Activated CD8-positive, alpha-beta T cell treated with anti-CD3 and anti-CD28 coated beads for 36 hours (primary cell): ENCODE data around the gene COMP. TPM values are rescaled to one million over a fixed set of nuclear protein-coding genes. Genes with fewer than 3 reads are reported as not detected.

Source experiments
- ATAC-seq: fragments of 200-7000 bp; cut with Tn5 transposase; one replicate; pipeline ENCODE4 v1.10.0; 2021; ENCODE audit warnings: mild to moderate bottlenecking, moderate library complexity
- CTCF ChIA-PET: fragments of 350-600 bp; sonication (Branson Sonifier 250); formaldehyde crosslinking; loops from one replicate; lab custom pipeline; 2021; ENCODE audit warnings: antibody characterized with exemption; lab: Charles Lee
- POLR2A ChIA-PET: fragments of 350-600 bp; sonication (Branson Sonifier 250); formaldehyde crosslinking; loops from one replicate; lab custom pipeline; 2021; ENCODE audit warnings: antibody characterized with exemption; lab: Charles Lee
- DNase-seq: peaks from one replicate; pipeline ENCODE4 v3.0.0-alpha.2; 2020
- H3K27ac Mint-ChIP-seq: one replicate; pipeline ENCODE4 v1.8.0; 2021; ENCODE audit warnings: mild to moderate bottlenecking, mixed read lengths
- H3K27me3 Mint-ChIP-seq: one replicate; pipeline ENCODE4 v1.8.0; 2021; ENCODE audit warnings: mixed read lengths
- H3K36me3 Mint-ChIP-seq: one replicate; pipeline ENCODE4 v1.8.0; 2021; ENCODE audit warnings: low read depth, mixed read lengths
- H3K4me1 Mint-ChIP-seq: one replicate; pipeline ENCODE4 v1.8.0; 2021; ENCODE audit warnings: low read depth, mixed read lengths
- H3K4me3 Mint-ChIP-seq: one replicate; pipeline ENCODE4 v1.8.0; 2021; ENCODE audit warnings: mild to moderate bottlenecking, moderate library complexity, mixed read lengths
- H3K9me3 Mint-ChIP-seq: one replicate; pipeline ENCODE4 v1.8.0; 2021; ENCODE audit warnings: mixed read lengths
- intact Hi-C: fragments of 100-400 bp; cut with micrococcal nuclease; formaldehyde crosslinking; loops from one replicate; pipeline ENCODE4 v1.10.0; 2022
- total RNA-seq, 2 experiments: library from RNA; stranded (reverse); gene quantifications; one replicate each; pipeline ENCODE4 v1.2.3, GENCODE V29; 2021
- TF ChIP-seq, protein P1 (sequence below): fragments of 200-600 bp; IDR thresholded peaks from one replicate; pipeline ENCODE4 v1.8.0; 2022; ENCODE audit warnings: antibody characterized with exemption, mild to moderate bottlenecking

The COMP gene
- total RNA-seq, 2 experiments from 2014 or later: not detected

DNA sequence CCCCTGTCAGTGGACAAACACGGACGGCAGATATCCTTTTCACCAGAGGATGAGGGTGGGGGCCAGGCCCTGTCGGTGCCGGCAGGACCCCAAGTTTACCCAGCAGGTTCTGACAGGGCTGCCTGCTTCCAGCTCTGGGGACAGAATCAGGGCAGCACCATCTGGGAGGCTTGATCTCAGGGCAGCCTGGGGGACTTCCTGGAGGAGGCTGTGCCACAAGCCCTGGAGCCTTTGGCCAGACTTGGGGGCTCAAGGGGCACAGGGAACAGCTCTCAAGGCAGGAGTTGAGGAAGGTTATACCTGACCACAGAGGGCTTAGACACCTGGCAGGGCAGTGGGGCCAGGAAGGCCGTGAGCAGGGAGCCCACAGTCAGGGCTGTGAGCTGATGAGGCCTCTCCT is 45.2 kb downstream of the COMP start:
- intact Hi-C loops: no loop called here
- CTCF ChIA-PET: no interaction called here
- Mint-ChIP-seq H3K27me3 (no peaks in the 10 kb centered on the region), H3K4me1 (no peaks in the 10 kb centered on the region), H3K36me3 (no peaks in the 10 kb centered on the region), H3K27ac (no peak overlapping the region), H3K4me3 (no peak overlapping the region), H3K9me3 (no peaks in the 10 kb centered on the region)
- TF ChIP-seq, protein P1, sequence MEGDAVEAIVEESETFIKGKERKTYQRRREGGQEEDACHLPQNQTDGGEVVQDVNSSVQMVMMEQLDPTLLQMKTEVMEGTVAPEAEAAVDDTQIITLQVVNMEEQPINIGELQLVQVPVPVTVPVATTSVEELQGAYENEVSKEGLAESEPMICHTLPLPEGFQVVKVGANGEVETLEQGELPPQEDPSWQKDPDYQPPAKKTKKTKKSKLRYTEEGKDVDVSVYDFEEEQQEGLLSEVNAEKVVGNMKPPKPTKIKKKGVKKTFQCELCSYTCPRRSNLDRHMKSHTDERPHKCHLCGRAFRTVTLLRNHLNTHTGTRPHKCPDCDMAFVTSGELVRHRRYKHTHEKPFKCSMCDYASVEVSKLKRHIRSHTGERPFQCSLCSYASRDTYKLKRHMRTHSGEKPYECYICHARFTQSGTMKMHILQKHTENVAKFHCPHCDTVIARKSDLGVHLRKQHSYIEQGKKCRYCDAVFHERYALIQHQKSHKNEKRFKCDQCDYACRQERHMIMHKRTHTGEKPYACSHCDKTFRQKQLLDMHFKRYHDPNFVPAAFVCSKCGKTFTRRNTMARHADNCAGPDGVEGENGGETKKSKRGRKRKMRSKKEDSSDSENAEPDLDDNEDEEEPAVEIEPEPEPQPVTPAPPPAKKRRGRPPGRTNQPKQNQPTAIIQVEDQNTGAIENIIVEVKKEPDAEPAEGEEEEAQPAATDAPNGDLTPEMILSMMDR: no peak
- no peak for DNase-seq
- POLR2A ChIA-PET: interaction anchor here (1.2 kb wide), 1 partner anchor 63 kb away, joined by 3 read pairs; the partner anchor contains the start of gene CRTC1
- ATAC-seq: no peak

DNA sequence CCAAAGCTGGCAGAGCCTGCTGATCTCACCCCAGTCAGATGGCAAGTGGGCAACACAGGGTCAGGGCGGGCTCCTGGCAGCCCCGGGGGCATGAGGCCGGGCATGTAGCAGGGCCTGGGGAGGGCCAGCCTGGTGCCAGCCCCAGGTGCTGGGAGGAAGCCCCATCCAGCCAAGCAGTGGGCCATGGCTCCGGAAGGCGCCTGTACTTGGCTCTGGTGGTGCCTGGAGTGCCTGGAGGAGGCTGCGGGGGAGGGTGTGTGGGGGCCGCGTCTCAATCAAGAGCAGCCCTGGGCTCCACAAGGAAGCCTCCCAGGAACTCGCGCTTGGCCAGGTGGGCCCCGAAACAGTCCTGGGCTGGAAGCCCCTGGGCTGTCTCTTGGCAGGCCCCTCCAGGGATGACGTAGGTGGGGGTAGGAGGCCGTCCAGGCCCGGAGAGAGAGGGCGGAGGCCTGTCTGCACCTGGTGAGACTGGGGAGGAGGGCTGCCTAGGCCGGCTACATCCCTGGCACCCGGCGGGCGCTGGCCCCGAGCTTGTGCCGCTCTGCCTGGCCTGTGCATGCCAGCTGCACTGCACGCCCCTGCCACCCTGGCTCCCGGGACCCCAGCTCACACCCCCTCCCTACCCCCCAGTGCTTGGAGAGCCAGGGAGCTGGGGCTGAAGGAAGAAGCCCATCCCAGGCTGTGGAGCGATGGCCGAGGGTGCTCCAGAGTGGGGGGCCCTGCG is 45.9 kb downstream of the COMP start:
- DNase-seq (no peak), ATAC-seq (no peak)
- H3K27me3 Mint-ChIP-seq: no peaks in the 10 kb centered on the region
- no peaks in the 10 kb centered on the region for H3K36me3 Mint-ChIP-seq
- intact Hi-C loops: no loop called here
- H3K9me3 Mint-ChIP-seq: no peaks in the 10 kb centered on the region
- no peaks in the 10 kb centered on the region for H3K4me1 Mint-ChIP-seq
- ChIA-PET POLR2A (no interaction called here), CTCF (no interaction called here)
- TF ChIP-seq, protein P1: no peak
- no peak overlapping the region for H3K4me3 Mint-ChIP-seq
- H3K27ac Mint-ChIP-seq: no peak overlapping the region

DNA sequence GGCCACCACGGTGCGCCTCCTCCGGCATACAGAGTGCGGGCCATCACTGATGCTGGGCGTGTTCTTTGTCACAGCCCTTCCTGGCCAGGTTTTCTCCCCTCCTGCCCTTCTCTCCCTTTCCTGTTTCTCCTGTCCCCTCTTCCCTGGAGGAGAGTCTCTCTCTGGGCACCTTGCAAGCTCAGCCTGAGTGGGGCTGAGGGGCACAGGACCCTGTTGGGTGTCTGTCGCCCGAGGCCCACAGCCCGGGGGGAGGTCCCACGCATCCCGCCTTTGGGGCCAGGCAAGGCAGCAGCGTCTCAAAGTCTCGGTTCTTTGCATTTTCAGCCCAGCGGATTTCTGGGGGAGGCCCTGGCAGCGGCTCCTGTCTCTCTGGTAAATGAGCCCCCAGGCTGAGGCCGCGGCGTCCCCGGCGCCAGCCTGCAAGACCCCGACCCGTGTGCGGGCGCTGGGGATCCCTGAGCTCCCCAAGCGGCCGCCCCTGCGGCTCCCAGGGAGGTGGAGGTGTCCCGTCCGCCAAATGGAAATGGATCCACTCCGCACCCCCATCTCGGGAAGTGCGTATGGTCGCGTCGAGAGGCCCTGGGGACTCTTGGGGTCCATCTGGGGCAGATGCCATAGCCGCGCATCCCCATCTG is 47.2 kb downstream of the COMP start:
- H3K36me3 Mint-ChIP-seq: no peaks in the 10 kb centered on the region
- ChIA-PET CTCF (no interaction called here), POLR2A (no interaction called here)
- no peak overlapping the region for H3K4me3 Mint-ChIP-seq
- TF ChIP-seq, protein P1: no peak
- DNase-seq (no peak), ATAC-seq (no peak)
- H3K4me1 Mint-ChIP-seq: no peaks in the 10 kb centered on the region
- H3K27me3 Mint-ChIP-seq: no peaks in the 10 kb centered on the region
- intact Hi-C loops: no loop called here
- H3K9me3 Mint-ChIP-seq: no peaks in the 10 kb centered on the region
- H3K27ac Mint-ChIP-seq: no peak overlapping the region

DNA sequence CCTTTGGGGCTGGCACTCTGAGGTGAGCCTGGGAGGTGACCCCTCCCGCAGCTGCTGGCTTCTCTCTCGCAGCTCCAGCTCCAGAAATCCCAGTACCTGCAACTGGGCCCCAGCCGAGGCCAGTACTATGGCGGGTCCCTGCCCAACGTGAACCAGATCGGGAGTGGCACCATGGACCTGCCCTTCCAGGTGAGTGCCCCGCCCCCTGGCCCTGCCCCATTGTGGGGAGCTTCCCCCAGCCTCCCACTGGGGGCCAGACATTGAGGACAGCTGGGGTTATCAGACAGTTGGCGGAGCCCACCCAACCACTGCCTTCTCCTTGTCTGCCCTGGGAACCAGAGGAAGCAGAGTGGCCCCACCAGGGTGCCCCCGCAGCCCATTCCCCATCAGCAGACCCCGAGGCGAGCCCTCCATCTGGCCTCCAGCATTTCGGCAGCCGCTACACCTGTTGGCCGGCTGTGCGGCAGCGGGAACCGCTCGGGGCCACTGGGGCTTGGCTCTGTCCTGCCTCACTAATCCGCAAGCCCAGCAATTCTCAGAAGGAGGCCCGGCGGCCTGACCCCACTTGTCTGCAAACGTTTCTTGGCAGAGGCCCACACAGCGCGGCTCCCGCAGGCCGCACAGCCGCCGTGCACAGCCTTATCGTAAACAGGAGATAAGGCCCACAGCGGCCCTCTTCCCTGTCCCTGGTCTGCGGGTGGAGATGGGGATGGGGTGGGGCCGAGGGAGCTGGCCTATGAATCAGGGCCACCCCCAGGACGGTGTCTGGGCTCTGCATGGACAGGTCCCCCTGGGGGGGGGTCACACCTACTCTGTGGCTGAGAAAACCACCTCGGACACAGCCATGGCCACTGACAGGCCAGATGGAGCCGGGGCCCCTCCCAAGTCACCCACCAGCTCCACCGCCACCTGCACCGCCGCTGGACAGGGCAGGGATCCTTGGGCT is 48.0 kb downstream of the COMP start:
- intact Hi-C loops: no loop called here
- no peak for DNase-seq
- TF ChIP-seq, protein P1: no peak
- ATAC-seq: no peak
- Mint-ChIP-seq H3K27ac (no peak overlapping the region), H3K4me1 (no peaks in the 10 kb centered on the region), H3K9me3 (no peaks in the 10 kb centered on the region), H3K36me3 (no peaks in the 10 kb centered on the region), H3K4me3 (no peak overlapping the region), H3K27me3 (no peaks in the 10 kb centered on the region)
- ChIA-PET CTCF (no interaction called here), POLR2A (no interaction called here)
